Epidermal melanocyte (primary cell): ENCODE data around the gene OR13C8.

Source experiments
- DNase-seq: peaks from one replicate; pipeline ENCODE4 v3.0.0; 2011; ENCODE audit warnings: low spot score; ENCODE audit not compliant: insufficient read length

OR13C8 gene

GRCh38 chr9:104608336-104608735, 39.4 kb downstream of the OR13C8 start:
- DNase-seq, result no peak

DNA sequence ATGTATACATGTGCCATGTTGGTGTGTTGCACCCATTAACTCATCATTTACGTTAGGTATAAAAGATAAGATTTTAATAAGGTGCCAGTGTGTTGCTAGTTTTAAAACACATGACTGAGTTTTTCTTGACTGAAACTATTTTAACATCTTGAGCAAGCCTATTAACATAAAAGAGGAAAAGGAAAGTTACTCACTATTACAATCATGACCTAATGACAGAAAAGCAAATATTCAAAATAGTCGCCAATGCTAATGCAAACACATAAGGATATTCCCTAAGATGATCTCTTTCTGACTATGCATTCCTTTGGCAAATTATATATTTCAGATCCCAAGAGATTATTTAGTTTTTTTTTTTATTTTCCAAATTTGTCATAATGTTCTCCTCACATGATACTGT, 42.2 kb downstream of the OR13C8 start:
- DNase-seq, result no peak

GRCh38 chr9:104617418-104617817, 48.5 kb downstream of the OR13C8 start:
- DNase-seq, result no peak

- DNase-seq, result no peak
Observed at GRCh38 chr9:104618104-104618503, 49.1 kb downstream of the OR13C8 start, which contains the start of gene OR13C9. OR13C9 (minus strand) TSS chr9:104618204; CDS start chr9:104618204, 0 bp downstream.
